ENCODE data around the gene CSK. TPM values are rescaled to one million over a fixed set of nuclear protein-coding genes. Genes with fewer than 3 reads are reported as not detected.

Gene CSK
- total and polyA plus RNA-seq, 2 donors (not counting 1 experiment from before 2014, with no cell fraction given) = 325 to 651 TPM

DNA sequence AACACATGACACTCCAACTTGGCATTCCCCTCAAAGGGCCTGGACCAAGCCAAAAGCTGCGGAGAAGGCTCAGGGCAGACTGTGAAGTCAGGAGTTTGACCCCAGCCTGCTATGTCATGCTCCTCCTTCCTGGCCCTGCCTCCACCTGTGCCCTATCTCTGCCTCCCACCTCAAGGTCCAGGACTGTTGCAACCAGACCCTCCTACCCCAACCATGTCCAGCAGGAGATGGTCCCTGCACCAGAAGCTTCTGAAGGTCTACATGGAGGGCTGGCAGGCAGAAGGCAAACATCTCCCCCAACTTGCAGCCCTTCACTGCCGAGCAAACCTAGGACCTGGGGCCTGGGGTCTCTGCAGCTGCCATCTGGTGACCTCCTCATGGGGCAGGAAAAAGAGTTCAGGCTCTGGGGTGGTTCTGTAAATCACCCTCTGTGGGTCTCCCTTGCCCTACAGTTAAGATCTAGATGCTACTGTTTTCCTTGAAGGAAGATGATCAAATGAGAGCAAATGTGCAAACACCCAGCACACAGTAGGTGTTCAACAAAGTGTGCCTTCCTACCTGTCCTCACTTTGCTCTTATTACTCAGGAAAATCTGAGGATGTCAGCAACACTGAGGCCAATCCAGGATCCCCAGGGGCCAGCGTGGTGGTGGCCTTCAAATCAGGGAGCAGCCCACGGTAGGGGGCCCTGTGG, 11.5 kb upstream of the CSK start:
- H3K9ac ChIP-seq (ENCODE audit: low read length) = no peak overlapping the region

More for the DNA sequence above, 11.5 kb upstream of the CSK start:
- intact Hi-C loops (cut with micrococcal nuclease) = no loop called here
- no peak overlapping the region for H3K4me3 ChIP-seq (ENCODE audit: control extremely low read depth in 1 of 5, extremely low read depth in 1 of 5, insufficient read depth in 1 of 5, low read depth in 2 of 5, low read length in 4 of 5)
- peaks cover 50 to 56% of the 10 kb centered on the region in 2 donors for H3K4me1 ChIP-seq (ENCODE audit: control insufficient read depth in 2 of 2, insufficient read depth in 2 of 2, low read length in 2 of 2)
- DNase-seq = peak; percentile 18
- H3K36me3 ChIP-seq (replicated peaks in 1 of 2; ENCODE audit: control extremely low read depth in 1 of 2, control insufficient read depth in 1 of 2, extremely low read depth in 1 of 2, insufficient read depth in 2 of 2, low read length in 1 of 2) = no peaks in the 10 kb centered on the region
- no peaks in the 10 kb centered on the region for H4K20me1 ChIP-seq (ENCODE audit: control insufficient read depth, insufficient read depth, low read length, poor library complexity, severe bottlenecking)
- H2AFZ ChIP-seq (ENCODE audit: insufficient read depth, low read depth, low read length, poor library complexity, severe bottlenecking) = no peak overlapping the region
- no peak overlapping the region for H3K27ac ChIP-seq (ENCODE audit: low read length in 2 of 2)
- WGBS (ENCODE audit: insufficient coverage) = 72% methylated on average over 3 of the region's 4 CpGs
- peak overlapping the region; percentile 58 for H3K4me2 ChIP-seq (replicated peaks; ENCODE audit: low read depth, low read length, poor library complexity, severe bottlenecking)
- H3K4me1 Mint-ChIP-seq = peaks cover 49% of the 10 kb centered on the region
- H3K9me3 ChIP-seq (ENCODE audit: control extremely low read depth in 1 of 3, control insufficient read depth in 2 of 3, insufficient read depth in 1 of 3, low read length in 2 of 3) = no peaks in the 10 kb centered on the region
- no peaks in the 10 kb centered on the region for H3K27me3 Mint-ChIP-seq
- ATAC-seq (ENCODE audit: low read depth) = no peak
- CTCF ChIA-PET = interaction anchor here (0.6 to 29.7 kb wide), 31 partner anchors 11 to 538 kb away, joined by 3 to 2548 read pairs (median 9); partner anchors contain the start of genes COX5A, CPLX3, CSK and FAM219B
- POLR2A ChIA-PET = interaction anchor here (1.0 to 15.2 kb wide), 5 partner anchors 9 to 72 kb away, joined by 3 to 572 read pairs (median 8); partner anchors contain the start of gene ULK3
- no peaks in the 10 kb centered on the region for H3K9me3 Mint-ChIP-seq (ENCODE audit: insufficient read depth)
- no peak for TF ChIP-seq EZH2 (IDR thresholded peaks at IDR 0.05; ENCODE audit: borderline replicate concordance, insufficient read depth, low read depth, low read length, poor library complexity, severe bottlenecking)
- TF ChIP-seq, protein P1, sequence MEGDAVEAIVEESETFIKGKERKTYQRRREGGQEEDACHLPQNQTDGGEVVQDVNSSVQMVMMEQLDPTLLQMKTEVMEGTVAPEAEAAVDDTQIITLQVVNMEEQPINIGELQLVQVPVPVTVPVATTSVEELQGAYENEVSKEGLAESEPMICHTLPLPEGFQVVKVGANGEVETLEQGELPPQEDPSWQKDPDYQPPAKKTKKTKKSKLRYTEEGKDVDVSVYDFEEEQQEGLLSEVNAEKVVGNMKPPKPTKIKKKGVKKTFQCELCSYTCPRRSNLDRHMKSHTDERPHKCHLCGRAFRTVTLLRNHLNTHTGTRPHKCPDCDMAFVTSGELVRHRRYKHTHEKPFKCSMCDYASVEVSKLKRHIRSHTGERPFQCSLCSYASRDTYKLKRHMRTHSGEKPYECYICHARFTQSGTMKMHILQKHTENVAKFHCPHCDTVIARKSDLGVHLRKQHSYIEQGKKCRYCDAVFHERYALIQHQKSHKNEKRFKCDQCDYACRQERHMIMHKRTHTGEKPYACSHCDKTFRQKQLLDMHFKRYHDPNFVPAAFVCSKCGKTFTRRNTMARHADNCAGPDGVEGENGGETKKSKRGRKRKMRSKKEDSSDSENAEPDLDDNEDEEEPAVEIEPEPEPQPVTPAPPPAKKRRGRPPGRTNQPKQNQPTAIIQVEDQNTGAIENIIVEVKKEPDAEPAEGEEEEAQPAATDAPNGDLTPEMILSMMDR (IDR thresholded peaks at IDR 0.05) = no peak
- no peak overlapping the region for H3K4me3 Mint-ChIP-seq
- peaks cover 66% of the 10 kb centered on the region for H3K79me2 ChIP-seq (ENCODE audit: control insufficient read depth, insufficient read depth, low read length)
- no peak overlapping the region for H3K27ac Mint-ChIP-seq
- no peaks in the 10 kb centered on the region for H3K27me3 ChIP-seq (replicated peaks in 1 of 4; ENCODE audit: control extremely low read depth in 1 of 4, control insufficient read depth in 3 of 4, insufficient read depth in 4 of 4, low read length in 3 of 4)

All from B cell (primary cell).